OCI-LY1 (cell line): ENCODE data around the gene ZNF30.

Experiments
- CTCF ChIP-seq: fragments of 200-600 bp; sonication (generic), shearing (Covaris generic); IDR thresholded peaks from 2 replicates; pipeline ENCODE4 v1.5.1; 2017; ENCODE audit warnings: mild to moderate bottlenecking, antibody characterized with exemption, low read length, moderate library complexity, mixed read lengths
- EZH2 ChIP-seq: fragments of 200-600 bp; sonication (generic), shearing (Covaris generic); IDR thresholded peaks from 2 replicates; pipeline ENCODE4 v1.8.0; 2017; ENCODE audit warnings: borderline replicate concordance, mixed run types, mild to moderate bottlenecking, antibody characterized with exemption, low read length, moderate library complexity, mixed read lengths

- no peak for TF ChIP-seq CTCF
- no peak for TF ChIP-seq EZH2
Measured at GRCh38 chr19:34991542-34992333, 65.0 kb downstream of the ZNF30 start.
